Peyer's patch (tissue), 4 donors: ENCODE data around the gene SPEM2.

Source experiments
- POLR2A ChIP-seq, 2 donors: fragments of 450-650 bp; IDR thresholded peaks; one replicate each; pipeline ENCODE4 v1.5.1; 2017; ENCODE audit warnings: antibody characterized with exemption in 2 of 2, mild to moderate bottlenecking in 2 of 2, moderate library complexity in 2 of 2
- TF ChIP-seq, protein P1 (sequence below), 6 experiments: fragments of 450-650 bp in 4 of 6; fragments of 200-600 bp in 2 of 6; sonication (generic) in 1 of 6; IDR thresholded peaks; one replicate each; pipeline ENCODE4 v1.5.1; 2017 to 2019; ENCODE audit warnings: antibody characterized with exemption in 6 of 6, mild to moderate bottlenecking in 3 of 6, moderate library complexity in 1 of 6

DNA sequence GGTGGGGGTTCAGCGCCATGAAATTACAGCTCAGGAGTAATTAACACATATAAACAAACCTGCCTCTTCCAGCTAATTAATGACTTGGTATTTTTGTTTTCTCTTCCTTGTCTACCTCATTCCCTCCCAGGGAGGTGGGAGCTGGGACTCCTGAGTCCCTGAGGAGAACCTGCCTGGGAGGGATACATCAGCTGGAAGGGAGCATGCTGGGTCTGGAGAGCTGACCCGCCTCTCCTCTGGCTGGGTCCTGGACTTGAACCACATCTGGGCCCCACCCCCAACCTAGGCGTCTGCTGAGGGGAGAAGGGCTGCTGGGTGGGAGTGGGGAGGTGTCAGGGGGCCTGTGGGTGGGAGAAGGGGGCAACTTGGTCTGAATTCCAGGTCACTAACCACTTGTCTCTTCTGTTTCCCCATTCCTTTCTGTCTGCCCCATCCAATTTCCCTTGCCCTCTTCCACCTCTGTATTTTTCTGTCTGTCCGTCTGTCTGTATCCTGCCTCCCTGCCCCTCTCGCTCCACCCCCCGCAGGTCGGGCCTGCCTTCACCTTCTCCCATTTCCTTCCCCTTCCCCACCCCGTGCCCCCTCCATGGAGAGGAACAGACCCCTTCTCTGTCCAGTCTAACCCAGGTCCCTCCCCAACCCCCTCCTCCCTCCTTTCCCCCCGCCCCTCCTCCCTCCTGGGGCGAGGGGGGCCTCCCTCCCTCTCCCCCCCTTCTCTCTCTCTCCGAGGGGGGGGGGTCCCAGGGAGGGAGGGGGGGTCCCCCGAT lies 17.7 kb upstream of the SPEM2 start, which contains the start of gene NLGN2:
- TF ChIP-seq POLR2A (IDR thresholded peaks at IDR 0.05): no peak
- TF ChIP-seq, protein P1, sequence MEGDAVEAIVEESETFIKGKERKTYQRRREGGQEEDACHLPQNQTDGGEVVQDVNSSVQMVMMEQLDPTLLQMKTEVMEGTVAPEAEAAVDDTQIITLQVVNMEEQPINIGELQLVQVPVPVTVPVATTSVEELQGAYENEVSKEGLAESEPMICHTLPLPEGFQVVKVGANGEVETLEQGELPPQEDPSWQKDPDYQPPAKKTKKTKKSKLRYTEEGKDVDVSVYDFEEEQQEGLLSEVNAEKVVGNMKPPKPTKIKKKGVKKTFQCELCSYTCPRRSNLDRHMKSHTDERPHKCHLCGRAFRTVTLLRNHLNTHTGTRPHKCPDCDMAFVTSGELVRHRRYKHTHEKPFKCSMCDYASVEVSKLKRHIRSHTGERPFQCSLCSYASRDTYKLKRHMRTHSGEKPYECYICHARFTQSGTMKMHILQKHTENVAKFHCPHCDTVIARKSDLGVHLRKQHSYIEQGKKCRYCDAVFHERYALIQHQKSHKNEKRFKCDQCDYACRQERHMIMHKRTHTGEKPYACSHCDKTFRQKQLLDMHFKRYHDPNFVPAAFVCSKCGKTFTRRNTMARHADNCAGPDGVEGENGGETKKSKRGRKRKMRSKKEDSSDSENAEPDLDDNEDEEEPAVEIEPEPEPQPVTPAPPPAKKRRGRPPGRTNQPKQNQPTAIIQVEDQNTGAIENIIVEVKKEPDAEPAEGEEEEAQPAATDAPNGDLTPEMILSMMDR (IDR thresholded peaks at IDR 0.05): no peak
